ENCODE data around the gene FOXP1. TPM values are rescaled to one million over a fixed set of nuclear protein-coding genes. Genes with fewer than 3 reads are reported as not detected.

The FOXP1 gene
- total and polyA plus RNA-seq, 2 donors from 2014 or later = 6.7 to 87.2 TPM

- H3K4me3 ChIP-seq (ENCODE audit: low read length in 3 of 3) = no peak overlapping the region
- no peak for TF ChIP-seq CTCF (IDR thresholded peaks at IDR 0.05; ENCODE audit: borderline replicate concordance, extremely low read depth, insufficient read depth)
- H3K4me1 ChIP-seq (ENCODE audit: control insufficient read depth in 2 of 3, insufficient read depth in 2 of 3, low read depth in 1 of 3, low read length in 3 of 3) = peaks cover 0 to 4% (median 0%) of the 10 kb centered on the region in 3 donors
- H3K36me3 ChIP-seq (ENCODE audit: control insufficient read depth in 2 of 3, insufficient read depth in 3 of 3, low read length in 3 of 3) = no peaks in the 10 kb centered on the region
- DNase-seq (no peak), FAIRE-seq (no peak)
- intact Hi-C loops (cut with DNase I) = no loop called here
- H3K9me3 ChIP-seq (ENCODE audit: control insufficient read depth in 2 of 3, insufficient read depth in 1 of 3, low read length in 3 of 3) = no peaks in the 10 kb centered on the region
- no peak overlapping the region for H3K27ac ChIP-seq (ENCODE audit: low read depth in 2 of 2, low read length in 2 of 2)
- no peaks in the 10 kb centered on the region for H3K27me3 ChIP-seq (ENCODE audit: control insufficient read depth, insufficient read depth, low read length)
- no peak overlapping the region for H3K9ac ChIP-seq (ENCODE audit: low read length in 3 of 3)
Observed at GRCh38 chr3:71521940-71522876, 61.3 kb downstream of the FOXP1 start.

GRCh38 chr3:71521021-71521352 lies 62.5 kb downstream of the FOXP1 start:
- H3K27ac ChIP-seq (ENCODE audit: low read depth in 2 of 2, low read length in 2 of 2) = no peak overlapping the region
- H3K9me3 ChIP-seq (ENCODE audit: control insufficient read depth in 2 of 3, insufficient read depth in 1 of 3, low read length in 3 of 3) = no peaks in the 10 kb centered on the region
- FAIRE-seq (no peak), DNase-seq (no peak)
- no peak overlapping the region for H3K9ac ChIP-seq (ENCODE audit: low read length in 3 of 3)
- H3K27me3 ChIP-seq (ENCODE audit: control insufficient read depth, insufficient read depth, low read length) = no peaks in the 10 kb centered on the region
- no peak for TF ChIP-seq CTCF (IDR thresholded peaks at IDR 0.05; ENCODE audit: borderline replicate concordance, extremely low read depth, insufficient read depth)
- no peak overlapping the region for H3K4me3 ChIP-seq (ENCODE audit: low read length in 3 of 3)
- H3K4me1 ChIP-seq (ENCODE audit: control insufficient read depth in 2 of 3, insufficient read depth in 2 of 3, low read depth in 1 of 3, low read length in 3 of 3) = peaks cover 0 to 4% (median 0%) of the 10 kb centered on the region in 3 donors
- intact Hi-C loops (cut with DNase I) = no loop called here
- H3K36me3 ChIP-seq (ENCODE audit: control insufficient read depth in 2 of 3, insufficient read depth in 3 of 3, low read length in 3 of 3) = no peaks in the 10 kb centered on the region

- no peak overlapping the region for H3K4me3 ChIP-seq (ENCODE audit: low read length in 3 of 3)
- no peak for FAIRE-seq
Observed at GRCh38 chr3:71520161-71521020, 63.1 kb downstream of the FOXP1 start.

More at GRCh38 chr3:71520161-71521020, 63.1 kb downstream of the FOXP1 start:
- TF ChIP-seq CTCF (IDR thresholded peaks at IDR 0.05; ENCODE audit: borderline replicate concordance, extremely low read depth, insufficient read depth) = no peak
- DNase-seq = no peak
- H3K4me1 ChIP-seq (ENCODE audit: control insufficient read depth in 2 of 3, insufficient read depth in 2 of 3, low read depth in 1 of 3, low read length in 3 of 3) = peaks cover 0 to 4% (median 0%) of the 10 kb centered on the region in 3 donors
- no peak overlapping the region for H3K9ac ChIP-seq (ENCODE audit: low read length in 3 of 3)
- no peaks in the 10 kb centered on the region for H3K9me3 ChIP-seq (ENCODE audit: control insufficient read depth in 2 of 3, insufficient read depth in 1 of 3, low read length in 3 of 3)
- H3K36me3 ChIP-seq (ENCODE audit: control insufficient read depth in 2 of 3, insufficient read depth in 3 of 3, low read length in 3 of 3) = no peaks in the 10 kb centered on the region
- no peaks in the 10 kb centered on the region for H3K27me3 ChIP-seq (ENCODE audit: control insufficient read depth, insufficient read depth, low read length)
- intact Hi-C loops (cut with DNase I) = no loop called here
- no peak overlapping the region for H3K27ac ChIP-seq (ENCODE audit: low read depth in 2 of 2, low read length in 2 of 2)
